ENCODE results near the gene EEF1AKMT3. TPM values are rescaled to one million over a fixed set of nuclear protein-coding genes. Genes with fewer than 3 reads are reported as not detected.
A peak's percentile ranks its signal among the peaks of the same experiment; 100 is the strongest.

The EEF1AKMT3 gene
- total and polyA plus RNA-seq, 2 of the 4 experiments (the other 2 are of a cell fraction), result 3.2 to 8.1 TPM

- peaks cover 3% of the 10 kb centered on the region; the same call in 1 of the 2 replicates for H4K20me1 ChIP-seq (ENCODE audit: insufficient read depth, low read length)
Measured at GRCh38 chr12:57793920-57794319, 21.5 kb downstream of the EEF1AKMT3 start.

More at GRCh38 chr12:57793920-57794319, 21.5 kb downstream of the EEF1AKMT3 start:
- H3K18ac ChIP-seq (ENCODE audit: low read depth, low read length), result no peak overlapping the region
- peak overlapping the region; percentile 81 for H3K23ac ChIP-seq (ENCODE audit: low read depth, low read length)
- no peak overlapping the region for H4K8ac ChIP-seq (ENCODE audit: low read depth in 2 of 2, low read length in 2 of 2)
- WGBS, 2 experiments (ENCODE audit: extremely low coverage in 2 of 2, insufficient read length in 1 of 2), result 0% methylated on average over 1 of the region's 1 CpG; no CpG with 5 or more reads in 1 of the 2 experiments
- no peak overlapping the region for H3K4me3 ChIP-seq (ENCODE audit: insufficient read depth, low read depth, low read length)
- peaks cover 36% of the 10 kb centered on the region for H3K36me3 ChIP-seq (ENCODE audit: control insufficient read depth, insufficient read depth, low read length)
- H3K27me3 ChIP-seq (ENCODE audit: control insufficient read depth, insufficient read depth, low read length), result no peaks in the 10 kb centered on the region
- H3K14ac ChIP-seq (replicated peaks; ENCODE audit: low read depth, low read length), result no peak overlapping the region
- peaks cover 21 to 23% of the 10 kb centered on the region in 2 experiments for H3K79me1 ChIP-seq (ENCODE audit: low read depth in 1 of 2, low read length in 2 of 2)
- DNase-seq, result peak; percentile 90
- CTCF ChIA-PET, result interaction anchor here (1.3 kb wide), 1 partner anchor 9 kb away, joined by 3 read pairs; no protein-coding TSS in a partner anchor
- no TSS peak for BruUV-seq (replicated peaks)
- dilution Hi-C loops (cut with HindIII; ENCODE audit: low sequenced_read_pairs, unreplicated experiment), result no loop called here
- in situ Hi-C loops (cut with MboI; ENCODE audit: low sequenced_read_pairs), result no loop called here
- H3K56ac ChIP-seq (ENCODE audit: extremely low read depth, insufficient read depth, low read length), result no peak overlapping the region
- TF ChIP-seq FOS (IDR thresholded peaks at IDR 0.05; ENCODE audit: low read depth, low read length), result peak; percentile 78
- no peak for TF ChIP-seq RFX5 (IDR thresholded peaks at IDR 0.05; ENCODE audit: low read depth, low read length)
- no peak for TF ChIP-seq CTCF (conservative IDR thresholded peaks at IDR 0.05; ENCODE audit: low read depth, low read length)
- TF ChIP-seq CEBPB (IDR thresholded peaks at IDR 0.05; ENCODE audit: low read depth, low read length), result peak; percentile 72
- POLR2A ChIA-PET (ENCODE audit: unreplicated experiment), result interaction anchor here (1.2 kb wide), 1 partner anchor 11 kb away, joined by 4 read pairs; the partner anchor contains the start of gene TSFM
- H2AFZ ChIP-seq (replicated peaks; ENCODE audit: low read length, poor library complexity), result no peak overlapping the region
- H4K5ac ChIP-seq (ENCODE audit: low read depth, low read length), result no peak overlapping the region
- H3K9me3 ChIP-seq (ENCODE audit: control insufficient read depth, insufficient read depth, low read length), result no peaks in the 10 kb centered on the region
- H4K91ac ChIP-seq (ENCODE audit: insufficient read depth, low read depth, low read length), result no peak overlapping the region
- no peaks in the 10 kb centered on the region for H3K9me1 ChIP-seq (ENCODE audit: insufficient read depth, low read length)
- H2BK120ac ChIP-seq (ENCODE audit: low read depth, low read length), result no peak overlapping the region
- ATAC-seq (ENCODE audit: low read depth), result peak; percentile 91
- no peak overlapping the region for H2AK9ac ChIP-seq (replicated peaks; ENCODE audit: low read depth, low read length, poor library complexity)
- no peak overlapping the region for H3K4ac ChIP-seq (ENCODE audit: low read depth, low read length)
- H3K27ac ChIP-seq (ENCODE audit: insufficient read depth, low read length), result no peak overlapping the region
- H2BK20ac ChIP-seq (ENCODE audit: low read depth, low read length), result no peak overlapping the region
- no peak overlapping the region for H3K9ac ChIP-seq (ENCODE audit: low read depth, low read length)
- H2BK5ac ChIP-seq (ENCODE audit: low read depth, low read length, poor library complexity, severe bottlenecking), result peak overlapping the region; percentile 67
- no peak overlapping the region for H2AK5ac ChIP-seq (ENCODE audit: low read depth, low read length)
- peak overlapping the region; percentile 44; the same call in 1 of the 2 replicates for H3K4me2 ChIP-seq (ENCODE audit: low read depth, low read length)
- no peak overlapping the region for H2BK15ac ChIP-seq (ENCODE audit: low read depth, low read length)
- H3K4me1 ChIP-seq (ENCODE audit: control insufficient read depth, insufficient read depth, low read length), result peaks cover 2% of the 10 kb centered on the region; the same call in 1 of the 2 replicates
- intact Hi-C loops (cut with micrococcal nuclease), result no loop called here
